DOHH2 (cell line): ENCODE results near the gene CAMK1G.
A peak's percentile ranks its signal among the peaks of the same experiment; 100 is the strongest.

ENCODE experiments used
- H3F3A ChIP-seq: fragments of 200-600 bp; sonication (generic), shearing (Covaris generic); 2 replicates; pipeline ENCODE4 v1.6.0; 2016; ENCODE audit warnings: antibody characterized with exemption, mild to moderate bottlenecking; ENCODE audit not compliant: control insufficient read depth, insufficient read depth
- H3K27ac ChIP-seq: fragments of 200-600 bp; sonication (generic); 2 replicates; pipeline ENCODE4 v1.5.1; 2014; ENCODE audit warnings: low read depth, mild to moderate bottlenecking, low read length, moderate library complexity
- H3K27me3 ChIP-seq: fragments of 200-600 bp; sonication (generic); 2 replicates; pipeline ENCODE4 v1.6.1; 2014; ENCODE audit warnings: mild to moderate bottlenecking, low read length, mixed read lengths; ENCODE audit not compliant: control insufficient read depth
- H3K36me3 ChIP-seq: fragments of 200-600 bp; sonication (generic); 2 replicates; pipeline ENCODE4 v1.6.1; 2014; ENCODE audit warnings: mild to moderate bottlenecking, low read length, moderate library complexity, mixed read lengths; ENCODE audit not compliant: control insufficient read depth
- H3K4me1 ChIP-seq: fragments of 200-600 bp; sonication (generic); 2 replicates; pipeline ENCODE4 v1.6.1; 2014; ENCODE audit warnings: mild to moderate bottlenecking, low read length, mixed read lengths; ENCODE audit not compliant: control insufficient read depth
- H3K4me2 ChIP-seq: fragments of 200-600 bp; sonication (generic); 2 replicates; pipeline ENCODE4 v1.6.0; 2014; ENCODE audit warnings: mild to moderate bottlenecking, low read length, moderate library complexity
- H3K4me3 ChIP-seq: fragments of 200-600 bp; sonication (generic); 2 replicates; pipeline ENCODE4 v1.5.1; 2014; ENCODE audit warnings: mild to moderate bottlenecking, low read length, mixed read lengths
- H3K79me2 ChIP-seq: fragments of 200-600 bp; sonication (generic); 2 replicates; pipeline ENCODE4 v1.6.1; 2014; ENCODE audit warnings: mild to moderate bottlenecking, low read length, mixed read lengths; ENCODE audit not compliant: control insufficient read depth
- H3K9me2 ChIP-seq: fragments of 200-600 bp; sonication (generic); replicated peaks from 2 replicates; pipeline ENCODE4 v1.6.1; 2014; ENCODE audit warnings: mild to moderate bottlenecking, low read length, mixed read lengths; ENCODE audit not compliant: control insufficient read depth
- H3K9me3 ChIP-seq: fragments of 200-600 bp; sonication (generic); 2 replicates; pipeline ENCODE4 v1.6.1; 2014; ENCODE audit warnings: antibody characterized with exemption, low read length, mixed read lengths; ENCODE audit not compliant: control insufficient read depth, insufficient read depth
- H4K20me1 ChIP-seq: fragments of 200-600 bp; sonication (generic); 2 replicates; pipeline ENCODE4 v1.6.0; 2014; ENCODE audit warnings: low read depth, mild to moderate bottlenecking, antibody characterized with exemption, low read length, moderate library complexity; ENCODE audit not compliant: control insufficient read depth, insufficient read depth
- CTCF ChIP-seq: fragments of 200-600 bp; sonication (generic); IDR thresholded peaks from one replicate; pipeline ENCODE4 v1.5.1; 2014; ENCODE audit warnings: antibody characterized with exemption, mild to moderate bottlenecking, low read depth, low read length; ENCODE audit not compliant: poor library complexity, severe bottlenecking
- EZH2phosphoT487 ChIP-seq: fragments of 200-600 bp; sonication (generic); IDR thresholded peaks from 2 replicates; pipeline ENCODE4 v1.6.1; 2017; ENCODE audit warnings: borderline replicate concordance, mild to moderate bottlenecking, antibody characterized with exemption, low read length, moderate library complexity, mixed read lengths

The CAMK1G gene

GRCh38 chr1:209564849-209565248, 18.7 kb upstream of the CAMK1G start:
- peaks cover 3% of the 10 kb centered on the region; the same call in 1 of the 2 replicates for H3K27me3 ChIP-seq
- no peaks in the 10 kb centered on the region for H3K79me2 ChIP-seq
- H3K36me3 ChIP-seq = no peaks in the 10 kb centered on the region
- TF ChIP-seq EZH2phosphoT487 = no peak
- no peak for TF ChIP-seq CTCF
- H4K20me1 ChIP-seq = no peaks in the 10 kb centered on the region
- H3K4me3 ChIP-seq = no peak overlapping the region
- H3K27ac ChIP-seq = no peak overlapping the region
- no peaks in the 10 kb centered on the region for H3F3A ChIP-seq
- H3K9me2 ChIP-seq = no peaks in the 10 kb centered on the region
- no peaks in the 10 kb centered on the region for H3K9me3 ChIP-seq
- no peak overlapping the region for H3K4me2 ChIP-seq
- H3K4me1 ChIP-seq = no peaks in the 10 kb centered on the region

GRCh38 chr1:209565759-209566678, 17.5 kb upstream of the CAMK1G start:
- Histone ChIP-seq H3K36me3 (no peaks in the 10 kb centered on the region), H3K4me3 (no peak overlapping the region), H3K79me2 (no peaks in the 10 kb centered on the region), H3K4me2 (no peak overlapping the region), H3K27me3 (peaks cover 8% of the 10 kb centered on the region), H3K27ac (no peak overlapping the region), H3K9me3 (no peaks in the 10 kb centered on the region), H3K9me2 (no peaks in the 10 kb centered on the region), H4K20me1 (no peaks in the 10 kb centered on the region), H3F3A (no peaks in the 10 kb centered on the region), H3K4me1 (no peaks in the 10 kb centered on the region)
- TF ChIP-seq CTCF (peak; percentile 81), EZH2phosphoT487 (no peak)

GRCh38 chr1:209567698-209568175, 15.8 kb upstream of the CAMK1G start:
- Histone ChIP-seq H3K4me1 (no peaks in the 10 kb centered on the region), H3K9me2 (no peaks in the 10 kb centered on the region), H3K27me3 (peaks cover 8% of the 10 kb centered on the region), H3K4me2 (no peak overlapping the region), H3K27ac (no peak overlapping the region), H3K9me3 (no peaks in the 10 kb centered on the region), H3K36me3 (no peaks in the 10 kb centered on the region), H3K79me2 (no peaks in the 10 kb centered on the region), H3K4me3 (no peak overlapping the region), H3F3A (no peaks in the 10 kb centered on the region), H4K20me1 (no peaks in the 10 kb centered on the region)
- TF ChIP-seq EZH2phosphoT487 (no peak), CTCF (no peak)
